CD8-positive, alpha-beta memory T cell (primary cell): ENCODE data around the gene BCOR. TPM values are rescaled to one million over a fixed set of nuclear protein-coding genes. Genes with fewer than 3 reads are reported as not detected.
A peak's percentile ranks its signal among the peaks of the same experiment; 100 is the strongest.

ENCODE experiments used
- CTCF ChIA-PET: fragments of 350-600 bp; sonication (Branson Sonifier 250); formaldehyde crosslinking; loops from one replicate; lab custom pipeline; 2021; ENCODE audit warnings: antibody characterized with exemption; lab: Charles Lee
- POLR2A ChIA-PET: fragments of 350-600 bp; sonication (Branson Sonifier 250); formaldehyde crosslinking; loops from one replicate; lab custom pipeline; 2021; ENCODE audit warnings: antibody characterized with exemption; lab: Charles Lee
- DNase-seq, 5 donors: peaks; one replicate each; pipeline versions ENCODE4 v3.0.0 to v3.0.0-alpha.2; 2020 to 2022; ENCODE audit warnings: mixed read lengths in 1 of 5
- H3K27ac ChIP-seq: one replicate; pipeline ENCODE4 v1.7.0; 2013; ENCODE audit warnings: low read depth, mild to moderate bottlenecking, low read length, moderate library complexity
- H3K27me3 ChIP-seq: 2 replicates; pipeline ENCODE4 v1.7.0; 2013; ENCODE audit warnings: low read length, mild to moderate bottlenecking; ENCODE audit not compliant: insufficient read depth, poor library complexity, severe bottlenecking
- H3K36me3 ChIP-seq: 2 replicates; pipeline ENCODE4 v1.7.0; 2013; ENCODE audit warnings: mild to moderate bottlenecking, low read length, moderate library complexity; ENCODE audit not compliant: insufficient read depth
- H3K4me1 ChIP-seq: 2 replicates; pipeline ENCODE4 v1.7.0; 2013; ENCODE audit warnings: mild to moderate bottlenecking, low read length, moderate library complexity; ENCODE audit not compliant: insufficient read depth
- H3K4me3 ChIP-seq: 2 replicates; pipeline ENCODE4 v1.7.0; 2013; ENCODE audit warnings: mild to moderate bottlenecking, low read length
- H3K9me3 ChIP-seq: 2 replicates; pipeline ENCODE4 v1.7.0; 2013; ENCODE audit warnings: mild to moderate bottlenecking, low read length
- H3K27ac Mint-ChIP-seq, 8 donors: one replicate each; pipeline ENCODE4 v1.8.0; 2020 to 2021; ENCODE audit warnings: mixed read lengths in 8 of 8, mild to moderate bottlenecking in 6 of 8, inconsistent platforms in 3 of 8, moderate library complexity in 3 of 8
- H3K27me3 Mint-ChIP-seq, 2 donors: one replicate each; pipeline ENCODE4 v1.8.0; 2020 to 2021; ENCODE audit warnings: mixed read lengths in 2 of 2, mild to moderate bottlenecking in 1 of 2, moderate library complexity in 1 of 2
- H3K36me3 Mint-ChIP-seq, 3 donors: one replicate each; pipeline ENCODE4 v1.8.0; 2020 to 2021; ENCODE audit warnings: mixed read lengths in 3 of 3, inconsistent platforms in 1 of 3, mild to moderate bottlenecking in 1 of 3
- H3K4me1 Mint-ChIP-seq, 3 donors: one replicate each; pipeline ENCODE4 v1.8.0; 2020 to 2021; ENCODE audit warnings: mixed read lengths in 3 of 3, inconsistent platforms in 1 of 3, mild to moderate bottlenecking in 1 of 3
- H3K4me3 Mint-ChIP-seq, 7 donors: one replicate each; pipeline ENCODE4 v1.8.0; 2020 to 2021; ENCODE audit warnings: mixed read lengths in 7 of 7, mild to moderate bottlenecking in 6 of 7, moderate library complexity in 4 of 7, inconsistent platforms in 2 of 7
- H3K9me3 Mint-ChIP-seq, 5 donors: one replicate each; pipeline ENCODE4 v1.8.0; 2020 to 2022; ENCODE audit warnings: mixed read lengths in 5 of 5, mild to moderate bottlenecking in 3 of 5, moderate library complexity in 2 of 5, inconsistent platforms in 1 of 5
- polyA plus RNA-seq: library from polyadenylated mRNA; unstranded; fragments of 300-500 nt; fragmentation: Illumina TruSeq; gene quantifications from one replicate; pipeline ENCODE4 v1.2.3, GENCODE V29; 2021
- total RNA-seq, 2 experiments: library from RNA; stranded (reverse); gene quantifications; one replicate each; pipeline ENCODE4 v1.2.3, GENCODE V29; 2021

BCOR gene
- total and polyA plus RNA-seq, 3 experiments from 2014 or later, result 7.2 to 67.7 (median 62.6) TPM

DNA sequence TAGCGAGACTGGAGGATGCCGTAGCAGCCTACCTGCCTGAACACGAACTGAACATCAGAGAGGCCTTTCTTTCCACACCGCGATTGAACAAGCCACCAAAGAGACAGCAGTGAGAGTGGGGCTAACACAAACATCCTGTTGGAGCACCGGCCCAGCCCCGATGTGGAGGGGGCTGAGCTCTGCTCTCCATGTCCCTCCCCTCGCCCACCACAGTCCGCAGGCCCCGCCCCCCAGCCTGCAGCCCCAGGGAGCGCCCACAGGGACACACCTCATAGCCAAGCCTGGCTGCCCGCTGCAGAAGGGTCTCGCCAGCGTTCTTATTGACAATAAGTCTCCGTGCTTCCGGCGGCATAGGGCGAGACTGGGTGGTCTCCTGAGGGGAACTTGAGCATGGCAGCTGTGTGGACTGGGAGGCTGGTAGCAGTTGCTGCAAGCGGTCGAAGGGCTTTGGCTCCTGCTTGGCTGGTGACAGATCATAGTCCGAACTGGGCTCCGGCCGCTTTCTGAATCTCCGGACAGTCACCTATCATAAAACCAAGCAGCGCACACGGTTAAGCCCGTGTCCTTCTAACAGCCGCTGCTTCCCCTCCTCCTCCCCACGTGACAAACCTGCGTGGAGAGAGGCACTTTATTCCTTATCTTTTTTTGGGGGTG, 35.8 kb downstream of the BCOR start:
- ChIA-PET CTCF (no interaction called here), POLR2A (interaction anchor here (1.0 kb wide), 1 partner anchor 92 kb away, joined by 3 read pairs; no protein-coding TSS in a partner anchor)
- Histone ChIP-seq H3K4me3 (no peak overlapping the region), H3K4me1 (peaks cover 21% of the 10 kb centered on the region), H3K27me3 (no peaks in the 10 kb centered on the region), H3K36me3 (peaks cover 20% of the 10 kb centered on the region), H3K27ac (no peak overlapping the region), H3K9me3 (no peaks in the 10 kb centered on the region)
- peaks cover 0 to 5% of the 10 kb centered on the region in 2 donors for H3K27me3 Mint-ChIP-seq
- H3K9me3 Mint-ChIP-seq, result peaks cover 0 to 2% (median 0%) of the 10 kb centered on the region in 5 donors
- H3K4me3 Mint-ChIP-seq, result peak overlapping the region in 2 of 7 donors; percentile 35 to 70
- peak overlapping the region in 7 of 8 donors; percentile 24 to 98 (median 61) for H3K27ac Mint-ChIP-seq
- peaks cover 26 to 46% (median 37%) of the 10 kb centered on the region in 3 donors for H3K4me1 Mint-ChIP-seq
- peak in 1 of 5 donors; percentile 67 for DNase-seq
- H3K36me3 Mint-ChIP-seq, result peaks cover 0 to 84% (median 3%) of the 10 kb centered on the region in 3 donors

DNA sequence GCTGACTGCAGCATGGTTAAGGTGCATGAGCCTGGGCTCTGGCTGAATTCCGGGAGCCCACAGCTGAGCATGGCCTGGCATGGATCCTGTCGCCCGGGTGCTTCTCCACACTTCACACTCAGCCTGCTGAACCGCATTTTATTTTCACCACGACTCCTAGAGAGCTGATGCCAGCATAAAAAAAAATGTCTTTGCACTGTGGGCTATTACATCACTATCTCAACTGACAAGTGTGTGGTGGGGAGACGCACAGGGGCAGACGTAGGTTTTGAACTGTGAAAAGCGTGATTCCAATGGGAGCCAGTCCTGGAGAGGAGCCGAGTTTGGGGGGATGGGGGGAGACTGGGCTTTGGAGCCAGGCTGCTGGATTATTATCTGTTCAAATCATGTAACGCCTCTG, 36.8 kb downstream of the BCOR start:
- CTCF ChIA-PET, result interaction anchor here (1.0 to 1.1 kb wide), 2 partner anchors 47 to 246 kb away, joined by 3 to 4 read pairs; no protein-coding TSS in a partner anchor
- POLR2A ChIA-PET, result no interaction called here
- H3K36me3 ChIP-seq, result peaks cover 24% of the 10 kb centered on the region
- no peak for DNase-seq
- no peak overlapping the region for H3K27ac ChIP-seq
- peaks cover 0 to 5% of the 10 kb centered on the region in 2 donors for H3K27me3 Mint-ChIP-seq
- no peaks in the 10 kb centered on the region for H3K27me3 ChIP-seq
- no peaks in the 10 kb centered on the region for H3K9me3 ChIP-seq
- H3K4me3 Mint-ChIP-seq, result peak overlapping the region in 1 of 7 donors; percentile 56
- peak overlapping the region in 3 of 8 donors; percentile 57 to 82 (median 69) for H3K27ac Mint-ChIP-seq
- H3K4me1 Mint-ChIP-seq, result peaks cover 17 to 36% (median 27%) of the 10 kb centered on the region in 3 donors
- peaks cover 17% of the 10 kb centered on the region for H3K4me1 ChIP-seq
- no peak overlapping the region for H3K4me3 ChIP-seq
- peaks cover 0 to 2% (median 0%) of the 10 kb centered on the region in 5 donors for H3K9me3 Mint-ChIP-seq
- H3K36me3 Mint-ChIP-seq, result peaks cover 0 to 88% (median 3%) of the 10 kb centered on the region in 3 donors

DNA sequence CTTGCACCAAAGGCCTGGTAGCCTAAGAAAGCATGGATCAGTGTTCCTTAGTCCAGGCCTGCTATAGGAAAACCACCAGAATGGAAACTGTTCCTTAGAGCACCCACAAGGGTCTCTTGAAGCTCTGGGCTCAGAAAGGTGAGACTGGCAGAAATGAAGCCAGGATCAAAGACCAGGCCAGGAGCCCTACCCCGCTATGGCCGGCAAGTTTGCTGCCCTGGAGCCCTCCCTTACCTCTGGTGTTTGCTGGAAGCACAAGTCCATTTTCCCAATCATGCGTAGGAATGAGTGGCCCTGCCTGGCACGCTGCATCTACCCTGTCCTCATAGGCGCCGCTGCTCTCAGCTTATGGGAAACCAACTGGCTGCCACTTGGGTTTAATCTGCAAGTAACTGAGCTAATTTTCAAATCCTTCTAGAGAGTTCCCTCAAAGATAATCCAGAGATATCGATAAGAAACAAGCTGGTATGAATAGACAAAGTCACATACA, 37.4 kb downstream of the BCOR start:
- peaks cover 0 to 2% (median 0%) of the 10 kb centered on the region in 5 donors for H3K9me3 Mint-ChIP-seq
- peaks cover 0 to 88% (median 4%) of the 10 kb centered on the region in 3 donors for H3K36me3 Mint-ChIP-seq
- H3K4me3 ChIP-seq, result no peak overlapping the region
- DNase-seq, result no peak
- H3K27ac Mint-ChIP-seq, result peak overlapping the region in 1 of 8 donors; percentile 1
- peaks cover 11 to 30% (median 21%) of the 10 kb centered on the region in 3 donors for H3K4me1 Mint-ChIP-seq
- no peak overlapping the region for H3K4me3 Mint-ChIP-seq
- no peaks in the 10 kb centered on the region for H3K9me3 ChIP-seq
- H3K4me1 ChIP-seq, result peaks cover 11% of the 10 kb centered on the region
- CTCF ChIA-PET, result interaction anchor here (1.0 to 1.1 kb wide), 2 partner anchors 47 to 246 kb away, joined by 3 to 4 read pairs; no protein-coding TSS in a partner anchor
- H3K27me3 ChIP-seq, result no peaks in the 10 kb centered on the region
- H3K36me3 ChIP-seq, result peaks cover 24% of the 10 kb centered on the region
- H3K27me3 Mint-ChIP-seq, result peaks cover 0 to 5% of the 10 kb centered on the region in 2 donors
- no peak overlapping the region for H3K27ac ChIP-seq
- POLR2A ChIA-PET, result no interaction called here

DNA sequence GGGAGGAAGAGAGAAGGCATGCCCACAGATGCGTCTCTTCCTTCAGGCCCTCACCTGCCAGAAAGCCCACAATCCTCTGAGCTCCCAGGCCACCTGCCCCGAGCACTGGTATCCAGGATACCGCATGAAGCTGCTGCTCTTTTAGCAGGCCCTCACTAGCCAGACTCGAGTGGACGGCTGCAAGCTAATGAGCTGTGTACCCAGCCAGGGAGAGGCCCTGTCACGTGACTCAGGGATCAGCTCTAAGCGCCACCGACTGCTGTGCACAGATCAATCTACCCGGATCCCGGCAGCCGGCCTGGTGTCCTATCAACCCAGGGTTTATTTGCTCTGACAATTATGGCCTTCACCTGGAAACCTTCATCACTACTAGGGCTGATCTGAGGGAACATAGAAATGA, 39.0 kb downstream of the BCOR start:
- peaks cover 0 to 2% (median 0%) of the 10 kb centered on the region in 5 donors for H3K9me3 Mint-ChIP-seq
- H3K36me3 Mint-ChIP-seq, result peaks cover 5 to 89% (median 13%) of the 10 kb centered on the region in 3 donors
- H3K27me3 ChIP-seq, result no peaks in the 10 kb centered on the region
- DNase-seq, result no peak
- no peak overlapping the region for H3K4me3 Mint-ChIP-seq
- H3K36me3 ChIP-seq, result peaks cover 24% of the 10 kb centered on the region
- H3K9me3 ChIP-seq, result no peaks in the 10 kb centered on the region
- peaks cover 11 to 19% (median 13%) of the 10 kb centered on the region in 3 donors for H3K4me1 Mint-ChIP-seq
- H3K27ac Mint-ChIP-seq, result no peak overlapping the region
- ChIA-PET CTCF (no interaction called here), POLR2A (no interaction called here)
- no peak overlapping the region for H3K27ac ChIP-seq
- H3K4me3 ChIP-seq, result no peak overlapping the region
- peaks cover 5% of the 10 kb centered on the region for H3K4me1 ChIP-seq
- H3K27me3 Mint-ChIP-seq, result peaks cover 0 to 8% of the 10 kb centered on the region in 2 donors

DNA sequence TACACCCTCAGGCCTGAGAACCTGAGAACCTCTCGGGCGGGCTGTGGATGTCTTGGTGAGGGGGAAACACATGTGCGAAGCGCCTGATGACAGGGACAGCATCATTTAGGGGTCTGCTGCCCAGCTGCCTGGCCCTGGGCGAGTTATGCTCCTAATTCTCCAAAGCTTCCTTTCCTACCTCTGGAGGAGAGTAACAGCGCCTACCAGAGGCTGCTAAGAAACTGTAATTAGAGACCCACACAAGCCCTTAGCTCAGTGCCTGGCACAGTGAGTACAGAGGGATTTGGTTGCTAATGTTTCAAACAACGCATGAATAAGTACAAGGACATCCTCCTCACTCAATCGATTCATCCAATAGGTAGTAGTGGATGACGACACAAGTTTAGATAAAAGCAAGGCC, 40.4 kb downstream of the BCOR start:
- no peak overlapping the region for H3K27ac ChIP-seq
- peaks cover 0 to 5% of the 10 kb centered on the region in 2 donors for H3K27me3 Mint-ChIP-seq
- DNase-seq, result no peak
- no peak overlapping the region for H3K4me3 ChIP-seq
- no peak overlapping the region for H3K4me3 Mint-ChIP-seq
- H3K36me3 ChIP-seq, result peaks cover 34% of the 10 kb centered on the region
- H3K9me3 Mint-ChIP-seq, result peaks cover 0 to 5% (median 2%) of the 10 kb centered on the region in 5 donors
- H3K36me3 Mint-ChIP-seq, result peaks cover 15 to 91% (median 24%) of the 10 kb centered on the region in 3 donors
- no peaks in the 10 kb centered on the region for H3K9me3 ChIP-seq
- peak overlapping the region in 1 of 8 donors; percentile 9 for H3K27ac Mint-ChIP-seq
- POLR2A ChIA-PET, result no interaction called here
- CTCF ChIA-PET, result no interaction called here
- no peaks in the 10 kb centered on the region for H3K27me3 ChIP-seq
- peaks cover 5% of the 10 kb centered on the region for H3K4me1 ChIP-seq
- peaks cover 9 to 14% (median 10%) of the 10 kb centered on the region in 3 donors for H3K4me1 Mint-ChIP-seq

DNA sequence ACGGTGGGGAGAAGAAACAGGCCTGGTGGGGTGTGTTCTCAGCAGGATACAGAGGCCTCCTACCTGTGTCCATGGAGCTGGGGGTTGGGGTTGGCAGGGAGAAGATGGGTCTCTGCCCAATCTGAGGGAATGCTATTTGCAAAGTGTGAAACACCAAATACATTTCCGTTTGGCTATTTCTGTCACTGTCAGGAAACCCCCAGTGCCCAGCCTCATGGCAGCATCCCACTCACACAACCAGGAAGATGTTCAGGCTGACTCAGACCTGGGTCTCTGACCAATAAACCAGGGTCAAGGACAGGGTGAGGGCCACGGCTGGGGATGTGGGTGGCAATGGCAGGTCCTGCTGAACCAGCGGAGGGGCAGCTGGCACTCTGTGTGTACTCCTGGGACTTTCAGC, 41.3 kb downstream of the BCOR start:
- POLR2A ChIA-PET, result no interaction called here
- Histone ChIP-seq H3K4me1 (peaks cover 5% of the 10 kb centered on the region), H3K36me3 (peaks cover 34% of the 10 kb centered on the region), H3K9me3 (no peaks in the 10 kb centered on the region), H3K4me3 (no peak overlapping the region), H3K27ac (no peak overlapping the region), H3K27me3 (no peaks in the 10 kb centered on the region)
- peak overlapping the region in 2 of 8 donors; percentile 32 to 87 for H3K27ac Mint-ChIP-seq
- peaks cover 0 to 13% (median 7%) of the 10 kb centered on the region in 5 donors for H3K9me3 Mint-ChIP-seq
- H3K4me3 Mint-ChIP-seq, result no peak overlapping the region
- peaks cover 25 to 91% (median 31%) of the 10 kb centered on the region in 3 donors for H3K36me3 Mint-ChIP-seq
- CTCF ChIA-PET, result no interaction called here
- DNase-seq, result no peak
- H3K27me3 Mint-ChIP-seq, result peaks cover 0 to 5% of the 10 kb centered on the region in 2 donors
- H3K4me1 Mint-ChIP-seq, result peaks cover 5 to 6% (median 5%) of the 10 kb centered on the region in 3 donors

DNA sequence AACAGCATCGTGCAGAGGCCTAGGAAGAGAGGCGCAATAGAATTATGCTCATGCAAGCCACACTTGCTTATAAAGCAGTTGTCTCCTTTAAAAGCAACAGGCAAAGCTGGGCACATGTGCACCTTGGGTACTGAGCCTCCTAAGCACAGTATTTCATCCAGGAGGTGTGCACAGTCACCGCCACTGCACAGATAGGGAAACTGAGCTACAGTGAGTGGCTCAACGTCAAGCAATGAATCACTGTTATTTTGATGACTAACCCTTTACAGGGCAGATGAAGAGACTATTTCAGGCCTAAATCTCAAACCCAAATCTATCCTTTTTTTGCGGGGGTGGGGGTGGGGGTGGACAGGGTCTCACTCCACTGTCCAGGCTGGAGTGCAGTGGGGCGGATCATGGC, 42.3 kb downstream of the BCOR start:
- Histone ChIP-seq H3K4me3 (no peak overlapping the region), H3K9me3 (peaks cover 5% of the 10 kb centered on the region), H3K27me3 (no peaks in the 10 kb centered on the region), H3K36me3 (peaks cover 36% of the 10 kb centered on the region), H3K4me1 (no peaks in the 10 kb centered on the region), H3K27ac (no peak overlapping the region)
- H3K9me3 Mint-ChIP-seq, result peaks cover 0 to 20% (median 14%) of the 10 kb centered on the region in 5 donors
- peaks cover 0 to 8% of the 10 kb centered on the region in 2 donors for H3K27me3 Mint-ChIP-seq
- H3K4me3 Mint-ChIP-seq, result no peak overlapping the region
- no peak overlapping the region for H3K27ac Mint-ChIP-seq
- CTCF ChIA-PET, result interaction anchor here (0.9 kb wide), 1 partner anchor 212 kb away, joined by 3 read pairs; no protein-coding TSS in a partner anchor
- H3K36me3 Mint-ChIP-seq, result peaks cover 34 to 91% (median 35%) of the 10 kb centered on the region in 3 donors
- POLR2A ChIA-PET, result no interaction called here
- DNase-seq, result no peak
- peaks cover 0 to 1% (median 0%) of the 10 kb centered on the region in 3 donors for H3K4me1 Mint-ChIP-seq

DNA sequence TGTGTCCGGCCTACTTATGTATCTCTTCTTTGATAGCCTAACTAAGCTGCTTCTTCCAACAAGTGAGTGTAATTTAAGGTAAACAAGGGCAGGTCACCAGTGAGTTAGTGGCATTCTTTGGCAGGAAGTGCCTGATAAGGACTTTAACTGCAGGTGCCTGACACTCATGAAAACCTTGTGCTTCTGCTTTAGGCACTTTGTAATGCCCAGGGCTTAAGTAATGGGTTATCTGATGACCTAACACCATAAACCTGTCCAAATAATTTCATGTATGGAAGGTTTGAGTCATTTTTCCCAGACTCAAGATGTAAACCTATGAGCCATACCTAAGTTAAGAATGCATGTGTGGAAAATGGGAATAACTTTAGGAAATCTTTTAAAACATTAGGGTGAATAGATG, 43.0 kb downstream of the BCOR start:
- Histone ChIP-seq H3K4me3 (no peak overlapping the region), H3K27me3 (no peaks in the 10 kb centered on the region), H3K9me3 (peaks cover 10% of the 10 kb centered on the region), H3K27ac (no peak overlapping the region), H3K4me1 (no peaks in the 10 kb centered on the region), H3K36me3 (peaks cover 41% of the 10 kb centered on the region)
- Mint-ChIP-seq H3K4me3 (no peak overlapping the region), H3K4me1 (peaks cover 0 to 1% (median 0%) of the 10 kb centered on the region in 3 donors), H3K9me3 (peaks cover 0 to 25% (median 19%) of the 10 kb centered on the region in 5 donors), H3K27me3 (peaks cover 0 to 10% of the 10 kb centered on the region in 2 donors), H3K27ac (peak overlapping the region in 1 of 8 donors; percentile 19), H3K36me3 (peaks cover 39 to 90% (median 41%) of the 10 kb centered on the region in 3 donors)
- POLR2A ChIA-PET, result no interaction called here
- CTCF ChIA-PET, result interaction anchor here (0.9 kb wide), 1 partner anchor 213 kb away, joined by 3 read pairs; no protein-coding TSS in a partner anchor
- DNase-seq, result no peak
